GM18526 (cell line): Measurements from ENCODE around the gene MAN2A1.

Source experiments
- POLR2A ChIP-seq: IDR thresholded peaks from 3 replicates; pipeline ENCODE4 v1.6.1; 2011; ENCODE audit not compliant: insufficient read length; ENCODE audit errors: extremely low read depth

Gene MAN2A1

GRCh38 chr5:109848130-109848529 lies 158.4 kb downstream of the MAN2A1 start:
- no peak for TF ChIP-seq POLR2A

- TF ChIP-seq POLR2A, result no peak
Observed at GRCh38 chr5:109849478-109850088, 159.9 kb downstream of the MAN2A1 start.

GRCh38 chr5:109852371-109853155 lies 162.8 kb downstream of the MAN2A1 start:
- no peak for TF ChIP-seq POLR2A

- no peak for TF ChIP-seq POLR2A
Observed at GRCh38 chr5:109853377-109853776, 163.7 kb downstream of the MAN2A1 start.

GRCh38 chr5:109855056-109855455 lies 165.3 kb downstream of the MAN2A1 start:
- no peak for TF ChIP-seq POLR2A

- no peak for TF ChIP-seq POLR2A
Observed at GRCh38 chr5:109857405-109858031, 167.8 kb downstream of the MAN2A1 start.

- no peak for TF ChIP-seq POLR2A
Observed at GRCh38 chr5:109859537-109859936, 169.8 kb downstream of the MAN2A1 start.

- TF ChIP-seq POLR2A, result no peak
Observed at GRCh38 chr5:109862301-109862700, 172.6 kb downstream of the MAN2A1 start.

- TF ChIP-seq POLR2A, result no peak
Observed at GRCh38 chr5:109863752-109864151, 174.0 kb downstream of the MAN2A1 start.

GRCh38 chr5:109865637-109866036 lies 175.9 kb downstream of the MAN2A1 start:
- no peak for TF ChIP-seq POLR2A

- TF ChIP-seq POLR2A, result no peak
Observed at GRCh38 chr5:109866051-109866450, 176.3 kb downstream of the MAN2A1 start.

- no peak for TF ChIP-seq POLR2A
Observed at GRCh38 chr5:109868737-109869136, 179.0 kb downstream of the MAN2A1 start.

GRCh38 chr5:109873687-109874086 lies 184.0 kb downstream of the MAN2A1 start:
- no peak for TF ChIP-seq POLR2A

- TF ChIP-seq POLR2A, result no peak
Observed at GRCh38 chr5:109874108-109874507, 184.4 kb downstream of the MAN2A1 start.

- no peak for TF ChIP-seq POLR2A
Observed at GRCh38 chr5:109876030-109876725, 186.5 kb downstream of the MAN2A1 start.

GRCh38 chr5:109876941-109877669 lies 187.4 kb downstream of the MAN2A1 start:
- TF ChIP-seq POLR2A, result no peak

- no peak for TF ChIP-seq POLR2A
Observed at GRCh38 chr5:109877670-109878045, 187.9 kb downstream of the MAN2A1 start.
